K562 (cell line): ENCODE measurements around the gene KCNK3. TPM values are rescaled to one million over a fixed set of nuclear protein-coding genes. Genes with fewer than 3 reads are reported as not detected.
A peak's percentile ranks its signal among the peaks of the same experiment; 100 is the strongest.

Source experiments
- ATAC-seq: fragments of 200-7000 bp; cut with Tn5 transposase; 3 replicates; pipeline ENCODE4 v1.9.1; 2020; ENCODE audit warnings: moderate library complexity
- BruUV-seq: library from RNA; stranded (reverse); fragments of 400-500 nt; replicated peaks from 2 replicates; lab custom pipeline; 2021; lab: Mats Ljungman, UMichigan
- CTCF ChIA-PET: fragments of 300-600 bp; formaldehyde crosslinking; extraction: SDS; loops from one replicate; lab custom pipeline; 2021; ENCODE audit warnings: low intra/inter-chr PET ratio; lab: Yijun Ruan, JAX
- POLR2A ChIA-PET: fragments of 300-600, 350-650 bp; sonication (Branson Sonifier 250); formaldehyde crosslinking; extraction: SDS; loops from one replicate; lab custom pipeline; 2021; ENCODE audit warnings: antibody characterized with exemption, inconsistent platforms; lab: Yijun Ruan, JAX
- DNase-seq, 4 experiments: peaks; one replicate each; pipeline versions ENCODE4 v3.0.0 to v3.0.0-alpha.2; 2011 to 2018; ENCODE audit warnings: low spot score in 3 of 4, mixed read lengths in 3 of 4; ENCODE audit errors: extremely low read depth in 1 of 4
- FAIRE-seq: peaks from 2 replicates; lab custom pipeline; 2011; peaks lifted over from hg19 to GRCh38; lab: Jason Lieb, UNC
- H2AFZ ChIP-seq: 2 replicates; pipeline ENCODE4 v1.6.0; 2011; ENCODE audit warnings: low read depth, low read length, control low read depth, inconsistent platforms
- H3K27ac ChIP-seq: fragments of 200-600 bp; 3 replicates; pipeline ENCODE4 v1.8.0; 2011; ENCODE audit warnings: low read depth, mild to moderate bottlenecking, control low read depth, inconsistent platforms, low read length, moderate library complexity, mixed read lengths; ENCODE audit errors: extremely low read depth
- H3K27me3 ChIP-seq, 2 experiments: fragments of 300-600 bp in 1 of 2; 2 replicates in 1 of 2; 3 replicates in 1 of 2; pipeline versions ENCODE4 v1.6.0 to v1.8.0; 2011; ENCODE audit warnings: inconsistent platforms in 2 of 2, low read length in 2 of 2, mild to moderate bottlenecking in 1 of 2, mixed read lengths in 1 of 2, moderate library complexity in 1 of 2; ENCODE audit not compliant: control insufficient read depth in 2 of 2, insufficient read depth in 2 of 2
- H3K36me3 ChIP-seq: fragments of 300-600 bp; 3 replicates; pipeline ENCODE4 v1.8.0; 2011; ENCODE audit warnings: mild to moderate bottlenecking, low read length, inconsistent platforms; ENCODE audit not compliant: control insufficient read depth, insufficient read depth
- H3K4me1 ChIP-seq, 2 experiments: fragments of 200-600 bp in 1 of 2; replicated peaks in 1 of 2; 2 replicates in 1 of 2; 3 replicates in 1 of 2; pipeline versions ENCODE4 v1.5.1 to v1.8.0; 2011; ENCODE audit warnings: inconsistent platforms in 2 of 2, low read length in 2 of 2, mild to moderate bottlenecking in 1 of 2, mixed read lengths in 1 of 2, moderate library complexity in 1 of 2; ENCODE audit not compliant: control insufficient read depth in 2 of 2, insufficient read depth in 2 of 2
- H3K4me2 ChIP-seq: 2 replicates; pipeline ENCODE4 v1.6.1; 2011; ENCODE audit warnings: low read length, control low read depth, inconsistent platforms, mixed read lengths; ENCODE audit not compliant: insufficient read depth
- H3K4me3 ChIP-seq: fragments of 200-600 bp; sonication (generic), shearing (Covaris generic); 2 replicates; pipeline ENCODE4 v1.5.1; 2016; ENCODE audit warnings: control low read depth, inconsistent platforms
- H3K79me2 ChIP-seq: fragments of 200-600 bp; 3 replicates; pipeline ENCODE4 v1.8.0; 2011; ENCODE audit warnings: low read length, inconsistent platforms; ENCODE audit not compliant: control insufficient read depth, insufficient read depth
- H3K9ac ChIP-seq, 2 experiments: 2 replicates each; pipeline versions ENCODE4 v1.6.0 to v1.6.1; 2011; ENCODE audit warnings: low read depth in 2 of 2, low read length in 2 of 2, control low read depth in 1 of 2, inconsistent platforms in 1 of 2, mild to moderate bottlenecking in 1 of 2, mixed read lengths in 1 of 2; ENCODE audit not compliant: insufficient read depth in 1 of 2
- H3K9me1 ChIP-seq: one replicate; pipeline ENCODE4 v1.6.0; 2011; ENCODE audit warnings: inconsistent platforms, mild to moderate bottlenecking, low read length, moderate library complexity; ENCODE audit not compliant: control insufficient read depth, insufficient read depth
- H3K9me3 ChIP-seq: replicated peaks from 2 replicates; pipeline ENCODE4 v1.5.1; 2011; ENCODE audit warnings: low read depth, low read length, inconsistent platforms; ENCODE audit not compliant: control insufficient read depth, insufficient read depth
- H4K20me1 ChIP-seq: replicated peaks from 2 replicates; pipeline ENCODE4 v1.6.1; 2011; ENCODE audit warnings: low read length, inconsistent platforms, mixed read lengths; ENCODE audit not compliant: control insufficient read depth, insufficient read depth
- BACH1 ChIP-seq: fragments of 200-800 bp; sonication (Bioruptor generic); IDR thresholded peaks from 2 replicates; pipeline ENCODE4 v1.6.1; 2016; ENCODE audit warnings: missing genetic modification characterization, missing compliant biosample characterization
- CTBP1 ChIP-seq: fragments of 450-650 bp; IDR thresholded peaks from 2 replicates; pipeline ENCODE4 v1.6.1; 2016; ENCODE audit warnings: borderline replicate concordance
- DIDO1 ChIP-seq: fragments of 450-650 bp; IDR thresholded peaks from 2 replicates; pipeline ENCODE4 v1.6.1; 2016; ENCODE audit warnings: low read depth, missing biosample characterization, missing genetic modification characterization
- DNMT1 ChIP-seq: fragments of 450-650 bp; IDR thresholded peaks from 2 replicates; pipeline ENCODE4 v1.6.1; 2016; ENCODE audit warnings: antibody characterized with exemption, mild to moderate bottlenecking
- ETV6 ChIP-seq, 3 experiments: fragments of 150-350 bp in 1 of 3; sonication (generic) in 1 of 3; formaldehyde crosslinking in 1 of 3; IDR thresholded peaks; 2 replicates each; pipeline versions ENCODE4 v1.6.1 to v1.8.0; 2014 to 2022; ENCODE audit warnings: borderline replicate concordance in 2 of 3, low read depth in 2 of 3, antibody characterized with exemption in 1 of 3, low read length in 1 of 3, mild to moderate bottlenecking in 1 of 3, missing genetic modification reagents in 1 of 3
- FOXK1 ChIP-seq: sonication (generic); formaldehyde crosslinking; IDR thresholded peaks from 2 replicates; pipeline ENCODE4 v1.8.0; 2022; ENCODE audit warnings: missing genetic modification reagents, mild to moderate bottlenecking, borderline replicate concordance
- TAF7 ChIP-seq: fragments of 450-650 bp; IDR thresholded peaks from 2 replicates; pipeline ENCODE4 v1.6.1; 2016; ENCODE audit warnings: missing genetic modification characterization, missing compliant biosample characterization
- ZBTB33 ChIP-seq: sonication (generic); formaldehyde crosslinking; IDR thresholded peaks from 2 replicates; pipeline ENCODE4 v1.8.1; 2023; ENCODE audit warnings: mild to moderate bottlenecking, missing genetic modification reagents
- ZBTB43 ChIP-seq: sonication (generic); formaldehyde crosslinking; IDR thresholded peaks from 2 replicates; pipeline ENCODE4 v1.8.0; 2023; ENCODE audit warnings: mild to moderate bottlenecking, missing genetic modification reagents
- ZBTB49 ChIP-seq: sonication (generic); formaldehyde crosslinking; IDR thresholded peaks from 2 replicates; pipeline ENCODE4 v1.8.0; 2022; ENCODE audit warnings: missing genetic modification reagents, mild to moderate bottlenecking, borderline replicate concordance
- ZNF232 ChIP-seq: sonication (generic); formaldehyde crosslinking; IDR thresholded peaks from 2 replicates; pipeline ENCODE4 v1.8.0; 2022; ENCODE audit warnings: mild to moderate bottlenecking, missing genetic modification reagents
- WGBS: fragments of 100-300 bp; shearing (Covaris generic); methylation state at CpG from one replicate; pipeline ENCODE4 v1.1.6; 2016; ENCODE audit warnings: low coverage, mixed read lengths; ENCODE audit not compliant: insufficient coverage; ENCODE audit errors: missing lambda C conversion rate; 5-methylcytosine and 5-hydroxymethylcytosine counted together
- in situ Hi-C: fragments of 300-500 bp; cut with MboI; formaldehyde crosslinking; loops from 4 replicates; pipeline ENCODE4 v1.15.0; 2018; ENCODE audit warnings: inconsistent platforms, mixed read lengths
- intact Hi-C: fragments of 100-400 bp; cut with micrococcal nuclease; formaldehyde crosslinking; loops from 2 replicates; pipeline ENCODE4 v1.14.2; 2022
- polyA plus RNA-seq, 8 experiments: library from polyadenylated mRNA; depleted of rRNA in 4 of 8; stranded (reverse) in 5 of 8; unstranded in 3 of 8; fragments of >200 nt; fragmentation: Nextera tagmentation in 2 of 8; fragmentation: Illumina TruSeq in 1 of 8; extraction: Ambion mirVana in 2 of 8; extraction: Trizol in 1 of 8; gene quantifications; 2 replicates each; pipeline versions ENCODE4 v1.2.1 to v1.2.3, GENCODE V29; 2011 to 2014; ENCODE audit warnings: inconsistent platforms in 1 of 8, missing spikeins in 1 of 8
- total RNA-seq, 7 experiments: library from RNA; depleted of rRNA in 6 of 7; stranded (reverse); fragments of >200 nt in 6 of 7; fragmentation: Illumina TruSeq in 2 of 7; extraction: Trizol in 2 of 7; gene quantifications; 2 replicates each; pipeline versions ENCODE4 v1.2.1 to v1.2.3, GENCODE V29; 2011 to 2021; ENCODE audit warnings: low replicate concordance in 1 of 7

The KCNK3 gene
- total and polyA plus RNA-seq, 9 of the 15 experiments (the other 6 are each of a cell fraction or from before 2014, with no cell fraction given) = 0.01 to 0.20 (median 0.07) TPM; not detected in 5

- Histone ChIP-seq H3K9me3 (no peaks in the 10 kb centered on the region), H3K9me1 (no peaks in the 10 kb centered on the region), H3K9ac (peak overlapping the region in 1 of 2 experiments; percentile 85; a peak in 3 of 4 replicates), H4K20me1 (no peaks in the 10 kb centered on the region), H3K79me2 (peaks cover under 1% of the 10 kb centered on the region; the same call in 1 of the 3 replicates), H3K4me2 (peak overlapping the region; percentile 79), H3K4me1 (peaks cover 8 to 35% of the 10 kb centered on the region in 2 experiments), H3K27ac (peak overlapping the region; percentile 100), H3K27me3 (no peaks in the 10 kb centered on the region), H3K4me3 (no peak overlapping the region), H2AFZ (peak overlapping the region; percentile 82), H3K36me3 (no peaks in the 10 kb centered on the region; the same call in 2 of the 3 replicates)
- FAIRE-seq = no peak
- TF ChIP-seq BACH1 (tag) (0 out of 2 replicates have a peak, but pooled peaks have one; percentile 8), ZBTB49 (CRISPR knock-in tag) (0 out of 2 replicates have a peak, but pooled peaks have one; percentile 27), ZNF232 (peak; percentile 59; the same call in 1 of the 2 replicates), DNMT1 (no peak), FOXK1 (CRISPR knock-in tag) (0 out of 2 replicates have a peak, but pooled peaks have one; percentile 40), TAF7 (tag) (peak; percentile 47; the same call in 1 of the 2 replicates), ZBTB33 (CRISPR knock-in tag) (0 out of 2 replicates have a peak, but pooled peaks have one; percentile 16), ETV6 (IDR thresholded peaks at IDR 0.05; ENCODE audit: borderline replicate concordance in 1 of 2, low read depth in 2 of 2, low read length in 1 of 2) (no peak), ETV6 (CRISPR knock-in tag; IDR thresholded peaks at IDR 0.05; ENCODE audit: borderline replicate concordance) (0 out of 2 replicates have a peak, but pooled peaks have one; percentile 43), DIDO1 (tag) (no peak), ZBTB43 (CRISPR knock-in tag) (0 out of 2 replicates have a peak, but pooled peaks have one; percentile 59), CTBP1 (no peak)
- ChIA-PET CTCF (no interaction called here), POLR2A (no interaction called here)
- no peak for ATAC-seq
- intact Hi-C loops (no loop called here), in situ Hi-C loops (no loop called here)
- 78% methylated on average over 7 of the region's 7 CpGs for WGBS
- no TSS peak for BruUV-seq
- DNase-seq = no peak
These were observed 66.3 kb downstream of the KCNK3 start for GRCh38 chr2:26758790-26759321.
